ENCODE measurements around the gene PDILT.

DNA sequence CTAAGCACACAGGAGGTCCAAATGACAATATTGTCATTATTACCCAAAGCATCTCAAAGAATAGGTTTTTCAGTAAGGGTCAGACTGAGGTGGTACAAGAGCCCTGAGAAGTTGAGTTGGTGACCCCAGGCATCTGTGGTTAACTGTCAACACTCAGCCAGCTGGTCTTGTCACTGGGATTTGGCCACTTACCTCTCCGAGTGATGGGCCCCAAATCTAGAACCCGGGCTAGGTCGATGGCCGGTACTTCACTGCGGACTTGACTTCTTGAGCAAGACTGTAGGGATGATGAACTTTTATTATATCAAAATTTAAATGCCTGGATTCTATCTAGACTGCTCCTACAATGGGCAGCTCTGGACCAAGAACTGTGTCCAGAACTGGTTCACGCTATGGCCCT is 88.8 kb downstream of the PDILT start:
- TF ChIP-seq POLR2AphosphoS5 (IDR thresholded peaks at IDR 0.05; ENCODE audit: low read depth, low read length) = no peak
- TF ChIP-seq SIN3A (IDR thresholded peaks at IDR 0.05; ENCODE audit: borderline replicate concordance, insufficient read depth, low read length) = no peak

All from PFSK-1 (cell line).